Type B pancreatic cell (in vitro differentiated cells): ENCODE measurements around the gene CA9. TPM values are rescaled to one million over a fixed set of nuclear protein-coding genes. Genes with fewer than 3 reads are reported as not detected.

Source experiments
- DNase-seq: peaks from one replicate; pipeline ENCODE4 v3.0.0; 2021; ENCODE audit warnings: mixed read lengths; ENCODE audit not compliant: unreplicated experiment; ENCODE audit errors: extremely low spot score
- H3K27ac Mint-ChIP-seq: 2 replicates; pipeline ENCODE4 v1.8.0; 2021; ENCODE audit warnings: mild to moderate bottlenecking, mixed read lengths
- H3K27me3 Mint-ChIP-seq: 2 replicates; pipeline ENCODE4 v1.8.0; 2021; ENCODE audit warnings: mixed read lengths
- H3K36me3 Mint-ChIP-seq: 2 replicates; pipeline ENCODE4 v1.8.0; 2021; ENCODE audit warnings: mixed read lengths
- H3K4me1 Mint-ChIP-seq: one replicate; pipeline ENCODE4 v1.8.0; 2021; ENCODE audit warnings: mixed read lengths; ENCODE audit not compliant: unreplicated experiment
- H3K4me3 Mint-ChIP-seq: 2 replicates; pipeline ENCODE4 v1.8.0; 2021; ENCODE audit warnings: mild to moderate bottlenecking, mixed read lengths
- H3K9me3 Mint-ChIP-seq: 2 replicates; pipeline ENCODE4 v1.8.0; 2021; ENCODE audit warnings: mixed read lengths
- total RNA-seq: library from RNA; stranded (reverse); gene quantifications from 2 replicates; pipeline ENCODE4 v1.2.1, GENCODE V29; 2021; ENCODE audit warnings: low replicate concordance
- TF ChIP-seq, protein P1 (sequence below): fragments of 200-600 bp; sonication (generic); conservative IDR thresholded peaks from 2 replicates; pipeline ENCODE4 v1.5.0; 2021; ENCODE audit warnings: antibody characterized with exemption, mild to moderate bottlenecking

CA9 gene
- total RNA-seq, 1 donor from 2014 or later: 1.5 TPM

- H3K9me3 Mint-ChIP-seq: no peaks in the 10 kb centered on the region
- no peak overlapping the region for H3K27ac Mint-ChIP-seq
- TF ChIP-seq, protein P1, sequence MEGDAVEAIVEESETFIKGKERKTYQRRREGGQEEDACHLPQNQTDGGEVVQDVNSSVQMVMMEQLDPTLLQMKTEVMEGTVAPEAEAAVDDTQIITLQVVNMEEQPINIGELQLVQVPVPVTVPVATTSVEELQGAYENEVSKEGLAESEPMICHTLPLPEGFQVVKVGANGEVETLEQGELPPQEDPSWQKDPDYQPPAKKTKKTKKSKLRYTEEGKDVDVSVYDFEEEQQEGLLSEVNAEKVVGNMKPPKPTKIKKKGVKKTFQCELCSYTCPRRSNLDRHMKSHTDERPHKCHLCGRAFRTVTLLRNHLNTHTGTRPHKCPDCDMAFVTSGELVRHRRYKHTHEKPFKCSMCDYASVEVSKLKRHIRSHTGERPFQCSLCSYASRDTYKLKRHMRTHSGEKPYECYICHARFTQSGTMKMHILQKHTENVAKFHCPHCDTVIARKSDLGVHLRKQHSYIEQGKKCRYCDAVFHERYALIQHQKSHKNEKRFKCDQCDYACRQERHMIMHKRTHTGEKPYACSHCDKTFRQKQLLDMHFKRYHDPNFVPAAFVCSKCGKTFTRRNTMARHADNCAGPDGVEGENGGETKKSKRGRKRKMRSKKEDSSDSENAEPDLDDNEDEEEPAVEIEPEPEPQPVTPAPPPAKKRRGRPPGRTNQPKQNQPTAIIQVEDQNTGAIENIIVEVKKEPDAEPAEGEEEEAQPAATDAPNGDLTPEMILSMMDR: no peak
- peaks cover 49% of the 10 kb centered on the region for H3K36me3 Mint-ChIP-seq
- H3K4me1 Mint-ChIP-seq: no peaks in the 10 kb centered on the region
- H3K4me3 Mint-ChIP-seq: no peak overlapping the region
- no peaks in the 10 kb centered on the region for H3K27me3 Mint-ChIP-seq
- no peak for DNase-seq
Observed at GRCh38 chr9:35718721-35719511, 45.2 kb downstream of the CA9 start.

- Mint-ChIP-seq H3K27me3 (no peaks in the 10 kb centered on the region), H3K4me3 (no peak overlapping the region), H3K9me3 (no peaks in the 10 kb centered on the region), H3K36me3 (peaks cover 48% of the 10 kb centered on the region), H3K27ac (no peak overlapping the region), H3K4me1 (no peaks in the 10 kb centered on the region)
- no peak for DNase-seq
- TF ChIP-seq, protein P1: no peak
Observed at GRCh38 chr9:35719546-35719945, 45.8 kb downstream of the CA9 start.

DNA sequence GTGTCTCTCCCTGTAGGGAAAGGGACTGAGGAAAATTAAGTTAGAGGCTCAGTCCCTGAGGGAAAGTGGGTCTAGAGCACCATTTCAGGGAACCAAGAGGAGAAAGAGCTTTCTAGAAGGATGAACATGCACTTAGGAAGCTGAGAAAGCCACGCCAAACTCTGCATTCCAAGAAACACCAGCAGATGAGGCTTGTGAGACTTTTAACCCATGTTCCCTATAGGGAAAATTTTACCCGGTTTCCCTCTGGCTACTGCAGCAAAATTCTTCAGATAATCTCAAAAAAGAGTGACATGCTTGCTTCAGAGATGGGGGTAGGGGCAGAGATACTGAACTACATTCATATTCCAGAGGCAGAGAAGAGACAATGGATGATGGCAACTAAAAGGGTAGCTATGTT, 49.7 kb downstream of the CA9 start:
- H3K4me1 Mint-ChIP-seq: no peaks in the 10 kb centered on the region
- TF ChIP-seq, protein P1: no peak
- no peaks in the 10 kb centered on the region for H3K9me3 Mint-ChIP-seq
- no peak for DNase-seq
- peaks cover 30% of the 10 kb centered on the region for H3K36me3 Mint-ChIP-seq
- no peak overlapping the region for H3K27ac Mint-ChIP-seq
- no peaks in the 10 kb centered on the region for H3K27me3 Mint-ChIP-seq
- no peak overlapping the region for H3K4me3 Mint-ChIP-seq

DNA sequence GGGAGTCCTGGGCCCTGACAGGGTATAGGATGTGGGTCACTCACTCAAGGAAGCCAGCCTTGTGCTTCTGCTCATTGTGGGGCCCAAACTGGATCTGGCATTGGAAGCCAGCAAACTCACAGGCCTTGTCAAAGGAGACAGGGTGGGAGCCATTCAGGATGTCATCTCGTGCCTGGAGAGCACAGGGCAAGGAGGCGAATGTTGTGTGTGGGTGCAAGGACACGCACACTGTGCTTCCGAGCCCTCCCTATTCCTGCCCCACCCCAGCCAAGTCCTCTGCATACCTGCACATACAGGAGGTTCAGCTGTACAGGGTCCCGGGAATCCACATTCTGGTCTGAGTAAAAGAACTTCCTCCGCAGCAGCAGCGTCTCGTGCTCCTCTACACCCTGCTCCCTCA, 50.2 kb downstream of the CA9 start:
- H3K27ac Mint-ChIP-seq: no peak overlapping the region
- H3K36me3 Mint-ChIP-seq: peaks cover 30% of the 10 kb centered on the region

DNA sequence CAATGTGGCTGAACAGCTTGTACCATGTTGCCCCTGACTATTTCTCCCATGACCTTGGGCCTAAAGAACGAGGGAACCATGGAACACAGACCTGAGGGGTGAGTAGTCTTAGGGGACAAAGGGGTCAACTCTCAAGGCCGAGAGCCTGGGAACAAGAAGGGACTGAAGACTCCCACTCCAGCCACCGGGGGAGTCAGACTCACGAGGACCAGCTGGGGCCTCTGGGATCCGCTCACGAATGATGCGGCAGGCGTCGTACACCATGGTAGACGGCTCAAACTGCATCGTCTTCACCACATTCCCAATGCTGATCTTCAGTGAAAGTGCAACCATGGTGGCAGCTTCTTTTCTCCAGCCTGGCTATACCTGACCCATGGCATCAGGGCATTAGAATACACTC, 51.6 kb downstream of the CA9 start:
- TF ChIP-seq, protein P1: no peak
- Mint-ChIP-seq H3K27me3 (no peaks in the 10 kb centered on the region), H3K9me3 (no peaks in the 10 kb centered on the region), H3K36me3 (peaks cover 26% of the 10 kb centered on the region), H3K4me3 (no peak overlapping the region), H3K4me1 (no peaks in the 10 kb centered on the region), H3K27ac (no peak overlapping the region)
- no peak for DNase-seq

More for the DNA sequence above, 50.2 kb downstream of the CA9 start:
- no peak for DNase-seq
- Mint-ChIP-seq H3K27me3 (no peaks in the 10 kb centered on the region), H3K4me3 (no peak overlapping the region), H3K4me1 (no peaks in the 10 kb centered on the region), H3K9me3 (no peaks in the 10 kb centered on the region)
- TF ChIP-seq, protein P1: no peak
